GM23338 (cell line): ENCODE results near the gene PHC3.
A peak's percentile ranks its signal among the peaks of the same experiment; 100 is the strongest.

ENCODE experiments used
- EZH2 ChIP-seq: fragments of 200-600 bp; sonication (generic); IDR thresholded peaks from one replicate; pipeline ENCODE4 v1.8.0; 2017; ENCODE audit warnings: antibody characterized with exemption, mild to moderate bottlenecking, low read depth; ENCODE audit not compliant: unreplicated experiment
- POLR2AphosphoS5 ChIP-seq: IDR thresholded peaks from 2 replicates; pipeline ENCODE4 v1.6.1; 2016; ENCODE audit warnings: antibody characterized with exemption, low read depth
- TF ChIP-seq, protein P1 (sequence below): IDR thresholded peaks from 2 replicates; pipeline ENCODE4 v1.6.1; 2016; ENCODE audit warnings: antibody characterized with exemption

DNA sequence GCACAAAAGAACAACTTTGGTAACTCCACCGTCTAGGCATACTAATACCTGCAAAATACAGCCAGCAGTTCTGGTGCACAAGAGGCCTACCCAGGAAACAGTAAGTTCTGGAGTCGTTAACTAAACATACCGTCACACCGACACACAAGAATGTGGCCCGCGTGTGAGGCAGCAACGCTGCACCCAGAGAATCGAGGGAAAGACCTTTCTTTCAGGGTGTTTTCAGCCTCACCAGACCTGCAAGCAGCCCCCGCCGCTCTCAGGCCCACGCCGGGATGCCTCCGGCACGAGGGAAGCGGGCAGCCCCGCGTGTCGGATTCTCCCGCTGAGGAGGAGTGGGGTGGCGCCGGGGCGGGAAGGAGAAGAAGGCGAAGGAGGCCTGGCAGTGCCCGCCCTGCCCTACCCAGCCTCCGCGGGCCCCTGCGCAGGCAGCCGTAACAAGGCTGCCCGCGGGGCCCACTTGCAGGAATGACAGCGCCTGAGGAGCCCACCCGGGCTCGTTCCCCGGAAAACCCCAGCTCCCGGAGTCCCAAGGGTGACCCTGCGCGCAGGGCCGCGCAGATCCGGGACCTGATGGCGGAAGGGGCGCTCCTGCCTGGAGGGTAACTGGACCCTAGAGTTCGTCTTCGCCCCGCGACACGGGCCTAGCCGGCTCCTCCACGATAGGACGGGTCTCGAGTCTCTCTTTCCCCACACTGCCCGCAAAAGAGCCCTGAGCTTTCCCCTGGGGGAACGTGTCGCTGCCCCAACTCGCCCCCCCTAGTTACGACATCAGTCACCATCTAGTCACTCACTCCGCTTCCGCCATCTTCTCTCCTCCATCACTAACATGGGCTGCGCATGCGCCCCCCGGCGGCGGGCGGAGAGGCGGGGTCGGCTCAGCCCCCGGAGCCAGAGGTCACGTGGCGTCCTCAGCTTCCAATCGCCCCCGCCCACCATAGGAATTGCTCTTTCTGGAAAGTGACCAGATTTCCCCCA, at the start of gene PHC3:
- TF ChIP-seq, protein P1, sequence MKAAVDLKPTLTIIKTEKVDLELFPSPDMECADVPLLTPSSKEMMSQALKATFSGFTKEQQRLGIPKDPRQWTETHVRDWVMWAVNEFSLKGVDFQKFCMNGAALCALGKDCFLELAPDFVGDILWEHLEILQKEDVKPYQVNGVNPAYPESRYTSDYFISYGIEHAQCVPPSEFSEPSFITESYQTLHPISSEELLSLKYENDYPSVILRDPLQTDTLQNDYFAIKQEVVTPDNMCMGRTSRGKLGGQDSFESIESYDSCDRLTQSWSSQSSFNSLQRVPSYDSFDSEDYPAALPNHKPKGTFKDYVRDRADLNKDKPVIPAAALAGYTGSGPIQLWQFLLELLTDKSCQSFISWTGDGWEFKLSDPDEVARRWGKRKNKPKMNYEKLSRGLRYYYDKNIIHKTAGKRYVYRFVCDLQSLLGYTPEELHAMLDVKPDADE: no peak
- TF ChIP-seq EZH2 (no peak), POLR2AphosphoS5 (peak; percentile 89)
